ENCODE measurements around the gene TXNDC11. TPM values are rescaled to one million over a fixed set of nuclear protein-coding genes. Genes with fewer than 3 reads are reported as not detected.

Gene TXNDC11
- total RNA-seq, 1 experiment from 2014 or later: 11.1 TPM

- TF ChIP-seq ARID4B (CRISPR knock-in tag; IDR thresholded peaks at IDR 0.05; ENCODE audit: borderline replicate concordance) (no peak), PREB (CRISPR knock-in tag; IDR thresholded peaks at IDR 0.05; ENCODE audit: borderline replicate concordance) (no peak), HMGA2 (CRISPR knock-in tag; IDR thresholded peaks at IDR 0.05) (no peak), E2F1 (CRISPR knock-in tag; IDR thresholded peaks at IDR 0.05) (no peak), ZNF219 (CRISPR knock-in tag; IDR thresholded peaks at IDR 0.05; ENCODE audit: borderline replicate concordance) (no peak), ZNF121 (CRISPR knock-in tag; IDR thresholded peaks at IDR 0.05) (no peak; the same call in 1 of the 2 replicates), E2F5 (CRISPR knock-in tag; IDR thresholded peaks at IDR 0.05) (peak; percentile 82; the same call in 1 of the 2 replicates), FOXP1 (CRISPR knock-in tag; IDR thresholded peaks at IDR 0.05; ENCODE audit: borderline replicate concordance) (peak; percentile 89), ZNF425 (CRISPR knock-in tag; conservative IDR thresholded peaks at IDR 0.05) (no peak), ZNF416 (CRISPR knock-in tag; IDR thresholded peaks at IDR 0.05) (peak; percentile 64; the same call in 1 of the 2 replicates), ZBTB43 (CRISPR knock-in tag; IDR thresholded peaks at IDR 0.05) (0 out of 2 replicates have a peak, but pooled peaks have one; percentile 31), ATF1 (CRISPR knock-in tag; IDR thresholded peaks at IDR 0.05) (no peak), GTF2I (CRISPR knock-in tag; conservative IDR thresholded peaks at IDR 0.05) (no peak)
These were observed at the start of gene TXNDC11 (continued) for GRCh38 chr16:11742536-11743307.
